8988T (cell line): ENCODE data around the gene ARHGAP35.
"Not testable (repeated sequence)": the region's sequence is repeated elsewhere in the genome, so short reads cannot be mapped to it uniquely, and the experiment has no call there.

Experiments used
- DNase-seq: peaks from one replicate; pipeline ENCODE4 v3.0.0; 2011

ARHGAP35 gene

GRCh38 chr19:46844067-46844489 lies 16.7 kb upstream of the ARHGAP35 start:
- DNase-seq, result no peak

GRCh38 chr19:46845959-46846459 lies 14.8 kb upstream of the ARHGAP35 start:
- no peak for DNase-seq

DNA sequence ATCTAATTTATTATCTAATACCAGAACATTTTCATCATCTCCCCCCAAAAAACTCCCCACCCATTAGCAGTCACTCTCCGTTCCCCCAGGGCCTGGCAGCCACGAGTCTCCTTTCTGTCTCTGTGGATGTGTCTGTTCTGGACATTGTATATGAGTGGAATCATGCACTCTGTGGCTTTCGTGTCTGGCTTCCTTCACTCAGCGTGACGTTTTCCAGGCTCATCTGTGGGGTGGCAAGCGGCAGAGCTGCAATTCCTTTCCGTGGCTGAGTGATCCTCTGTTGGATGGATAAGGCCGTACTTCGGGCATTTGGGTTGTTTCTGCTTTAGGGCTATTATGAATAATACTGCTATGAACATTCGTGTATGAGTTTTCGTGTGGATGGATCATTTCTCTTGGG lies 13.3 kb upstream of the ARHGAP35 start:
- no peak for DNase-seq

DNA sequence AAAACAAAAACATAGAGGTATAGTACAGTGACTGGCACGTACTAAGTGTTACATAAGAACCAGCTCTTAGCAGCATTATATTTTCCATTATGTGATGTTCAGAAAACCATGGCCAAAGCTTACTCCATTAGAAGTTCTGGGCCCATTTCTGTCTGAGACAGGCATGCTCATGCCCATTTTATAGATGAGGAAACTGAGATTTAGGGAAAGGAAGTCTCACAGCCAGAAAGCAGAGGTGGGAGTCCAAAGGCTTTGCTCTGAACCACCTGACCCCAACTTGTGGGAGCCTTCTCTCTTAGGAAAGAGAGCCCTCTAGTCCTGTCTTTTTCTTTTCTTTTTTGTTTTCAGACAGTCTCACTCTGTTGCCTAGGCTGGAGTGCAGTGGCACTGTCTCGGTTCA lies 12.4 kb upstream of the ARHGAP35 start:
- no peak for DNase-seq

DNA sequence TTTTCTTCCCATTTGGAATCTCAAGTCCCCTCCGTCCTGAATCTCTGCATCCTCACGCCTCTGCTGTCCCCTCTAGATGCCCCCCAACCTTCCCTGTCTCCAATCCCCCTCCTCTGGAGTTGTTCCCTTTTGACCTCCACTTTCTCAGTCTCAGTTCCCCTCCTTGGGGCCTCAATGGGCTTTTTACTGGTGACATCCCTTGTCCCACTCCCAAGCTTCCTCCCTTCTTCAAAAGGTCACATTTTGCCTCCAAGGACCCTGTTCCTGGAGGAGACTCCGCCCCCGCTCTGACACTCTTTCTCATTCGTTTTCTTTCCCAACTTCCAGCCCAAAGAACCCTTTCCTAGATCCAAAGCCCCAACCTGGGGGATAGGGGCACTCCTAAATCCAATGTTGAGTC lies 11.2 kb upstream of the ARHGAP35 start:
- DNase-seq, result no peak

DNA sequence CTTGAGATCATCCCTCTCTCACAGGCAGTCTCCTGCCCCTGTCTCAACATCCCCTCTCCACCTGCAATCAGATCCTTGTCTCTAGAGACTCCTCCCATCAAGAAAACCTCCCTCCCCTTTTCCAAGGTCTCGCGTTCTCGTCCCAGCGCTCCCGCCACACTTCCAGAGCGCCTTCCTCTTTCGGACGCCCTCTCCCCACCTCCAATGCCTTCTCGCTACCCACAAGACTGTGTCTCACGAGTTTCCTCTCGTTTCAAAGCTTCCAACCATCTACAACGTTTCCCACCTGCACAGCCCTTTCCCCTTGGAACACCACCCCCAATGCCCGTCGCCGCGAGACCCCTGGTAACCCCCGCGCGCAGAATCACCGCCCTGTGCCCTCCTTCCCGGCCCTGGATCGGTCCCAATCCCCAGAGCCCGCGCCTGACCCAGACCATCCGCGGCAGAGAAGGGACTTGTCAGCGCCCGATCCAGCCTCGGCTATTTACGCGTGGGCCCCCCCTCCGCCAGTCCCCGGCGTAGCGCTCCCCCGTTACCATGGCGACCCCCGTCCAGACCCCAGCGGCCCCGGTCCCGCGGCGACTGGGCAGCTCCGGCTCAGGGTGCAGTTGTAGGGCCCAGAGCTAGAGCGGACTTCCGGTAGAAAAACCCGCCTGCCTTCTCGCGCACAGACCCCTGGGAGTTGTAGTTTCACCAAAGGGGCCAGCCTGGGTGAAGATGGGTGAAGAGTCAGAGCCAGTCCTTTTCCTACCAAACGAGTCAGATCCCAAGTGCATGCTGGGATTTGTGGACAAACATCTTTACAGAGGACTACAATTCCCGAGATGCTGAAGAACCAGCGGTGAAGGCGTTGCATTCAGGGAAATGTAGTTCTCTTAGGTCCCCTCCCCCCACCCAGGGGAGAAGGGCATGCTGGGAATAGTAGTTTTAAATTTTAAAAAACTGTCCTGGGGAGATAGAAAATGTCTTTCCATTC lies 10.3 kb upstream of the ARHGAP35 start, which contains the start of gene AP2S1:
AP2S1 (minus strand) TSS at position 619 of the 976 bp plus-strand sequence; CDS start at position 539, 80 bp downstream.
- DNase-seq, result peak; percentile 62

GRCh38 chr19:46852830-46853229 lies 8.0 kb upstream of the ARHGAP35 start:
- DNase-seq, result no peak

- DNase-seq, result not testable (repeated sequence)
Measured at GRCh38 chr19:46854698-46855097, 6.1 kb upstream of the ARHGAP35 start.

DNA sequence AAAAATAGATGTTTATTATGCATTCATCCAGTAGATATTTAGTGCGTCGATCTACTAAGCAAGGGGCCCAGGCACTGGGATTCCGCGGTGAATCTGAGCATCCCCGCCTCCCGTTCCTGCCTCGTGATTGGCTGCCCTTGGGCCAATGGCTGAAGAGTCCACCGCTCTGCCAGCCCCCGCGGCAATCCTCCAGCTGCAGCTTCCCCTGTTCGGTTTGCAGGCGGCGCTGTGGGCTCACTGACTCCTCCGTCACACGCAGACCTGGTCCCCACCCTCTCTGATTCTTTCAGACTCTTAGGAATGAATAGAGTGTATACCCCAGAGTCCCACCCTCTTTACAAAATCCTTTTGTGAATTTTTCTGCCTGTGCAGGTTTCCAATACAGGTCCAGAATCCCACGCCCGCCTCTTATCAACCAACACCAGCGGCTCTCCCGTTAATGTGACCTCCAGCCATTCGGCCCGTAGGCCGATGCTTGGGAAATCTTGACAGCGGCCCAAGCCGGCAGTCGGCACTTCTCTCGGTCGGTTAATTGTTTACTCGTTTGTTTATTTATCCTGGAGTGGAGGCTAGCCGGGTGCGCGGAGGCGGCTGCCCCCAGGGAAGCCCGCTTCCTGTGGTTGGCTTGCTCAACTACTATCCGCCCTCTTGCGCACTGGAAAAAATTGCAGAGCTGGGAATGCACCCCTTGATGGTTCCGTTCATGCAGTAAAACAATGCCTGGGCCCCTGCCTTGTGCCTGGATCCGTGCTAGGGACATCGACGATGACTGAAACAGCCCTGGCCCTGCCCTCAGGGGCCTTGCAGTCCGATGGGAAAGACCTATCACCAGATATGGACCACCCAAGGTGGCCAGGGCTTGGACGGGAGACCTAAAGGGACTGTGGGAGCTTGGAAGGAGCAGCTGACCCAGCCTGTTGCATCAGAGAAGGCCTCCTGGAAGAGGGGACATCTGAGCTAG lies 4.5 kb upstream of the ARHGAP35 start:
- peak; percentile 86 for DNase-seq

GRCh38 chr19:46859637-46860124 lies 1.1 kb upstream of the ARHGAP35 start:
- DNase-seq, result no peak

- peak; percentile 79 for DNase-seq
Measured at GRCh38 chr19:46860125-46860845, 512 bp upstream of the ARHGAP35 start.

DNA sequence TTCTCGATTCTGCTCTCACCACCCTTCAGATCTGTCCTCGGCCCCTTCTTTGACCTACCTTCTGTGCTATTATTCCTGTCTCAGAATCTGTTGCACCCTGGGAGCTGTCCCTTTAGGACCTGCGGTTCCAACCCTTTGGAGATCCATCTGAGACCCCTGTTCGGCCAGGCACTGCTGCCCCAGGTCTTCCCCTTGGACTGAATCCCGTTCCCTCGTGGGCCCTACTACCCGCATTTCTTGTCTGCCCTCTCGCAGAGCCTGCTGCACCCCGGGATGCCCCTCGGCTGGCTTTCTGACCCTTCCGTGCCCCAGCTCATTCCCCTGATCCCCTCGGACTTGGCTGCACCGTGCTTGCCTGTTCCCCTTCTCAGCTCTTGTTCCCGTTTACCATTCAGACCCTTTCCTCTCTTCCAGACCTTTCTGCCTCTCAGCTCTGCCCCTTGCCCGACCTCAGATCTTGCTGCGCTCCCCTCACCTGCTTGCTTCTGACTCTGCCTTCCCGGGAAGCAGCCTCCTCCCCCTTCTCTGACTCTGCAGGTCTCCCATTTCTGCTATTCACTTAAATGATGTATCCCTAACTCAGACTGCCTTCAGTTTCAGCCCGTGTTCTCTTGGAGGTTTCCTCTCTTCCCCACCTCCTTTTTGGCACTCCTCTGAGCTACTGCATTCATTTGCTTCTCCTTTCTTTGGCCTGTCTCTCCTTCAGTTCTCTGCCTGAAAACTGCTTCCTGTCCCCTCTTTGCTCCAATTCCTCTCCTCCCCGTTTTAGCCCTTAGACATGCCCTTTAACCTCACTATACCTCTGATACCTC lies 1.1 kb downstream of the ARHGAP35 start:
- DNase-seq, result no peak

- no peak for DNase-seq
Measured at GRCh38 chr19:46862503-46862834, 1.7 kb downstream of the ARHGAP35 start.

DNA sequence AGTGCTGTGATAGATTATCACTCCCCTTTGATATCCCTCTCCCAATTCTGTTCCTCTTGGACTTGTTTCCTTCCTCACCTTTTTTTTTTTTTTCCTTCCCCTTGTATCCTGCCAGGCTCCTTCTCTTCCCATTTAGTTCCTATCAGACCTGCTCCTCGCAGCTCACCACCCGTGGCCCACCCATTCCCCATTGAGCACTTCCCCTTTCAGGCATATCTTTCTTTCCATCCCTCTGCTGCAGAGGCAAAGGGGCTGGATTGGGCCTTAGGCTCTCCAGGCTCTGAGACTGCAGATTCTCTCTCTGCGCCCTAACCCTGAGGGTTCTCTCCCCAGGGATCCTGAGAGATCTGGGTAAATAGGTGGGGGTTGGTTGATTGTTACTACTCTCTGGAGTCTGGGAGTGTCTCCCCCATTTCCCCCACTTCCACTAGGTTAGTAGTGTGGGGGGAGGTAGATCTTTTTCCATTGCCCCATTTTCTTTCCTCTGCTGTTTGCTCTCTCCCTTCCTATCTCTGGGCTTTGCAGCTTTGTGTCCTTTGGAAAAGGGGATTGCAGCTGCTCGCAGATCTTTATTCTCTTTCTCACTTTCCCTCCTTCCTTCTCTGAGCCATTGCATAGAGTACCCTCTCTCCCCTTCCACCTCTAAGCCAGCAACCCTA lies 2.3 kb downstream of the ARHGAP35 start:
- no peak for DNase-seq

- DNase-seq, result no peak
Measured at GRCh38 chr19:46863818-46864629, 3.2 kb downstream of the ARHGAP35 start.

DNA sequence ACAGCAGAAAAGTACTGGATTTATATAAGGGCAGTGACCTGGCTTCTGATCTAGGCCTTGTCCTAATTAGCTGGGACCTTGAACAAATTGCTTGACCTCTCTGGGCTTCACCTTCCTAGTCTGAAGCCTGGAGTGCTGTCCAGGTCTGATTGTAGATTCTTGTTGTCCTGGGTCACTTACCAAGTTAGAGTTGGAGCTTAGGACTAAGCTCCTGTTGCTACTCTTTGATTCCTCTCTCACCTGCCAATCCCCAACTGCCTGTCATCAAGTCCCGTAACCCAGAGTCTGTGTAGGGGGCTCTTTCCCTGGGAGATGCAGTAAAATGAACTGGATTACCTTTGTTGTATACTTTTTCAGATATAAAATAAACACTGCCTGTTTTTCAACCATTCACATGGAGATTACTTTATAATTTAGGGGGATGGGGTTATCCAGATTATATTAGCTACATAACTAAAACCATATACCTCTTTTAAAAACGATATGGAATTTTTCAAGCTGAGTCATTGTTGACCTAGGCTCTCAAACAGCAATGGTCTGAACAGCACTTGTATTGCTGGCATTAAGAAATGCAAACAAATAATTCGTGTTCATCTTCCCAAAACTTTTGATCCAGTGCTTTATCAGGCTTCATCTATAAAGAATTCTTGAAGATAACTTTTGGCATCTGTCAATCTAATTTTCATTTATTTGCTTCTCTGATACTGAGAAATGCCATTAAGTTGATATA lies 5.8 kb downstream of the ARHGAP35 start:
- DNase-seq, result no peak

DNA sequence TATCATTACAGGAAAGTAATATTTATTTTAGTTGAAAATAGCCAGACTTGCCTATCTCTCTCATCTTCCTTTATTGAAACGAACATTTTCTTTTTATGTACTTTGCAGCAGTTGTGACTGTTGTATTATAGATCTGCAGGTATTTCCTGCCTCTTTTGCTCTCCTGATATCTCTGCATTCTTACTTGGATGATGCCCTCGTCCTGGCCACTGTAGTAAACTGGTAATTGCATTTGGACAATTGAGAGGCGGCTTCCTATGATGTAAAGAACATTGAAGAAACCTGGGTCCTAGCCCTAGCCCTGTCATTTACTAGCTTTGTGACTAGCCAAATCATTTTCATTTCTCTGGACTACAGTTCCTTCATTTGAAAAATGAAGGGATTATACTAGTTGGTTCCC lies 6.4 kb downstream of the ARHGAP35 start:
- DNase-seq, result no peak

- no peak for DNase-seq
Measured at GRCh38 chr19:46868025-46868802, 7.4 kb downstream of the ARHGAP35 start.
